HG03159 (cell line): ENCODE data around the gene FBXO34.

Experiments used
- ATAC-seq: cut with Tn5 transposase; IDR thresholded peaks from one replicate; pipeline ENCODE4 v1.9.1; 2021; ENCODE audit warnings: mild to moderate bottlenecking, moderate library complexity; ENCODE audit not compliant: unreplicated experiment

The FBXO34 gene

GRCh38 chr14:55270832-55271571 lies at the start of gene FBXO34:
FBXO34 (plus strand) TSS chr14:55271421; CDS start chr14:55350391, 78,970 bp downstream.
- peak; percentile 87 for ATAC-seq

- ATAC-seq = no peak
Measured at GRCh38 chr14:55221968-55222367, 49.3 kb upstream of the FBXO34 start.

GRCh38 chr14:55223364-55223763 lies 47.9 kb upstream of the FBXO34 start:
- ATAC-seq = no peak

GRCh38 chr14:55228261-55228660 lies 43.0 kb upstream of the FBXO34 start:
- ATAC-seq = no peak

- ATAC-seq = no peak
Measured at GRCh38 chr14:55233591-55233990, 37.6 kb upstream of the FBXO34 start.

GRCh38 chr14:55238019-55238680 lies 33.1 kb upstream of the FBXO34 start:
- ATAC-seq = no peak

- ATAC-seq = no peak
Measured at GRCh38 chr14:55239320-55239719, 31.9 kb upstream of the FBXO34 start.

- no peak for ATAC-seq
Measured at GRCh38 chr14:55240526-55241178, 30.6 kb upstream of the FBXO34 start.

- no peak for ATAC-seq
Measured at GRCh38 chr14:55241673-55242072, 29.5 kb upstream of the FBXO34 start.

GRCh38 chr14:55243386-55243785 lies 27.8 kb upstream of the FBXO34 start:
- no peak for ATAC-seq

- no peak for ATAC-seq
Measured at GRCh38 chr14:55243813-55244212, 27.4 kb upstream of the FBXO34 start.

- ATAC-seq = no peak
Measured at GRCh38 chr14:55245657-55246268, 25.5 kb upstream of the FBXO34 start.

- no peak for ATAC-seq
Measured at GRCh38 chr14:55248411-55248810, 22.8 kb upstream of the FBXO34 start.

- ATAC-seq = no peak
Measured at GRCh38 chr14:55249423-55249822, 21.8 kb upstream of the FBXO34 start.

- ATAC-seq = no peak
Measured at GRCh38 chr14:55253276-55253675, 17.9 kb upstream of the FBXO34 start.

- ATAC-seq = no peak
Measured at GRCh38 chr14:55254581-55254980, 16.6 kb upstream of the FBXO34 start.

GRCh38 chr14:55255979-55256378 lies 15.2 kb upstream of the FBXO34 start:
- ATAC-seq = no peak

GRCh38 chr14:55256586-55256985 lies 14.6 kb upstream of the FBXO34 start:
- ATAC-seq = no peak

- ATAC-seq = no peak
Measured at GRCh38 chr14:55265197-55265596, 6.0 kb upstream of the FBXO34 start.

GRCh38 chr14:55267820-55268219 lies 3.4 kb upstream of the FBXO34 start:
- ATAC-seq = no peak

- ATAC-seq = peak; percentile 49
Measured at GRCh38 chr14:55271572-55272298, 514 bp downstream of the FBXO34 start.
